ENCODE measurements around the gene GMDS.

GRCh38 chr6:1686117-1687098, 559.0 kb downstream of the GMDS start:
- peak; percentile 50; the same call in 1 of the 2 replicates for TF ChIP-seq CTCF (conservative IDR thresholded peaks at IDR 0.05; ENCODE audit: low read length)
- TF ChIP-seq EZH2phosphoT487 (IDR thresholded peaks at IDR 0.05; ENCODE audit: borderline replicate concordance), result no peak

Measured in Loucy (cell line).